NCI-H345 treated with DMSO at 0.1 percent for 48 hours (cell line): ENCODE results near the gene NUBPL.
"Not testable (repeated sequence)": the region's sequence is repeated elsewhere in the genome, so short reads cannot be mapped to it uniquely, and the experiment has no call there.

Source experiments
- DNase-seq: peaks from one replicate; lab custom pipeline; 2025; ENCODE audit not compliant: unreplicated experiment; lab: John Stamatoyannopoulos, UW

Gene NUBPL

GRCh38 chr14:31806249-31806648 lies 245.0 kb downstream of the NUBPL start:
- no peak for DNase-seq

GRCh38 chr14:31811693-31812628 lies 250.8 kb downstream of the NUBPL start:
- DNase-seq = not testable (repeated sequence)

GRCh38 chr14:31813724-31814490 lies 252.7 kb downstream of the NUBPL start:
- not testable (repeated sequence) for DNase-seq

GRCh38 chr14:31819281-31819680 lies 258.1 kb downstream of the NUBPL start:
- no peak for DNase-seq

- DNase-seq = no peak
Observed at GRCh38 chr14:31825459-31825858, 264.3 kb downstream of the NUBPL start.

GRCh38 chr14:31827325-31827724 lies 266.1 kb downstream of the NUBPL start:
- DNase-seq = no peak

GRCh38 chr14:31828946-31829868 lies 268.0 kb downstream of the NUBPL start:
- no peak for DNase-seq

GRCh38 chr14:31834616-31835015 lies 273.4 kb downstream of the NUBPL start:
- DNase-seq = no peak

GRCh38 chr14:31835049-31835448 lies 273.8 kb downstream of the NUBPL start:
- no peak for DNase-seq

GRCh38 chr14:31837031-31837430 lies 275.8 kb downstream of the NUBPL start:
- DNase-seq = no peak

GRCh38 chr14:31842899-31843298 lies 281.7 kb downstream of the NUBPL start:
- no peak for DNase-seq

GRCh38 chr14:31843361-31844091 lies 282.3 kb downstream of the NUBPL start:
- no peak for DNase-seq

- DNase-seq = no peak
Observed at GRCh38 chr14:31854508-31855075, 293.4 kb downstream of the NUBPL start.

- DNase-seq = no peak
Observed at GRCh38 chr14:31855262-31855661, 294.1 kb downstream of the NUBPL start.

- not testable (repeated sequence) for DNase-seq
Observed at GRCh38 chr14:31856003-31856402, 294.8 kb downstream of the NUBPL start.

- DNase-seq = no peak
Observed at GRCh38 chr14:31858868-31859267, 297.7 kb downstream of the NUBPL start.

- DNase-seq = no peak
Observed at GRCh38 chr14:31864937-31865855, 304.0 kb downstream of the NUBPL start.

- DNase-seq = peak; percentile 20
Observed at GRCh38 chr14:31867570-31867969, 306.4 kb downstream of the NUBPL start.

GRCh38 chr14:31868096-31868495 lies 306.9 kb downstream of the NUBPL start:
- not testable (repeated sequence) for DNase-seq
